ENCODE data around the gene DPP4.
A peak's percentile ranks its signal among the peaks of the same experiment; 100 is the strongest.

DPP4 gene

GRCh38 chr2:161975062-161975812, 98.8 kb downstream of the DPP4 start:
- Histone ChIP-seq H3K4me1 (ENCODE audit: insufficient read depth, low read length) (peaks cover 72% of the 10 kb centered on the region), H3K9ac (ENCODE audit: low read depth, low read length) (peak overlapping the region; percentile 19; the same call in 1 of the 2 replicates), H2AFZ (ENCODE audit: low read depth, low read length) (peak overlapping the region; percentile 62), H3K79me2 (ENCODE audit: insufficient read depth, low read length) (no peaks in the 10 kb centered on the region), H3K9me3 (ENCODE audit: insufficient read depth, low read length, severe bottlenecking) (no peaks in the 10 kb centered on the region), H3K27me3 (ENCODE audit: insufficient read depth, low read length, poor library complexity) (no peaks in the 10 kb centered on the region), H3K36me3 (ENCODE audit: insufficient read depth, low read length) (no peaks in the 10 kb centered on the region), H4K20me1 (ENCODE audit: insufficient read depth, low read length) (no peaks in the 10 kb centered on the region), H3K4me3 (ENCODE audit: low read depth in 1 of 2, low read length in 2 of 2) (no peak overlapping the region; a peak in 1 of 4 replicates), H3K27ac (ENCODE audit: low read length) (peak overlapping the region; percentile 87), H3K4me2 (ENCODE audit: insufficient read depth, low read length) (peak overlapping the region; percentile 24; the same call in 1 of the 2 replicates)
- TF ChIP-seq EZH2 (IDR thresholded peaks at IDR 0.05; ENCODE audit: borderline replicate concordance, low read depth, low read length, severe bottlenecking) (no peak), CTCF (IDR thresholded peaks at IDR 0.05; ENCODE audit: borderline replicate concordance, extremely low read depth, low read length, poor library complexity, severe bottlenecking) (no peak)
- no peak for DNase-seq
- peak; percentile 41 for ATAC-seq (ENCODE audit: insufficient read depth, low read depth)

GRCh38 chr2:161974461-161974860, 99.6 kb downstream of the DPP4 start:
- Histone ChIP-seq H3K9me3 (ENCODE audit: insufficient read depth, low read length, severe bottlenecking) (no peaks in the 10 kb centered on the region), H3K4me1 (ENCODE audit: insufficient read depth, low read length) (peaks cover 64% of the 10 kb centered on the region), H3K27me3 (ENCODE audit: insufficient read depth, low read length, poor library complexity) (no peaks in the 10 kb centered on the region), H2AFZ (ENCODE audit: low read depth, low read length) (no peak overlapping the region; the same call in 1 of the 2 replicates), H3K4me3 (ENCODE audit: low read depth in 1 of 2, low read length in 2 of 2) (no peak overlapping the region), H3K79me2 (ENCODE audit: insufficient read depth, low read length) (no peaks in the 10 kb centered on the region), H3K4me2 (ENCODE audit: insufficient read depth, low read length) (no peak overlapping the region), H3K27ac (ENCODE audit: low read length) (peak overlapping the region; percentile 87), H4K20me1 (ENCODE audit: insufficient read depth, low read length) (no peaks in the 10 kb centered on the region), H3K9ac (ENCODE audit: low read depth, low read length) (no peak overlapping the region), H3K36me3 (ENCODE audit: insufficient read depth, low read length) (no peaks in the 10 kb centered on the region)
- DNase-seq (no peak), ATAC-seq (ENCODE audit: insufficient read depth, low read depth) (no peak)
- no peak for TF ChIP-seq CTCF (IDR thresholded peaks at IDR 0.05; ENCODE audit: borderline replicate concordance, extremely low read depth, low read length, poor library complexity, severe bottlenecking)
- TF ChIP-seq EZH2 (IDR thresholded peaks at IDR 0.05; ENCODE audit: borderline replicate concordance, low read depth, low read length, severe bottlenecking) = no peak

- Histone ChIP-seq H3K4me3 (ENCODE audit: low read depth in 1 of 2, low read length in 2 of 2) (no peak overlapping the region), H3K4me2 (ENCODE audit: insufficient read depth, low read length) (no peak overlapping the region), H3K36me3 (ENCODE audit: insufficient read depth, low read length) (no peaks in the 10 kb centered on the region), H4K20me1 (ENCODE audit: insufficient read depth, low read length) (no peaks in the 10 kb centered on the region), H2AFZ (ENCODE audit: low read depth, low read length) (no peak overlapping the region), H3K27me3 (ENCODE audit: insufficient read depth, low read length, poor library complexity) (no peaks in the 10 kb centered on the region), H3K9ac (ENCODE audit: low read depth, low read length) (no peak overlapping the region), H3K79me2 (ENCODE audit: insufficient read depth, low read length) (no peaks in the 10 kb centered on the region), H3K4me1 (ENCODE audit: insufficient read depth, low read length) (peaks cover 48% of the 10 kb centered on the region), H3K9me3 (ENCODE audit: insufficient read depth, low read length, severe bottlenecking) (no peaks in the 10 kb centered on the region), H3K27ac (ENCODE audit: low read length) (peak overlapping the region; percentile 27; the same call in 1 of the 2 replicates)
- no peak for ATAC-seq (ENCODE audit: insufficient read depth, low read depth)
- TF ChIP-seq CTCF (IDR thresholded peaks at IDR 0.05; ENCODE audit: borderline replicate concordance, extremely low read depth, low read length, poor library complexity, severe bottlenecking) (no peak), EZH2 (IDR thresholded peaks at IDR 0.05; ENCODE audit: borderline replicate concordance, low read depth, low read length, severe bottlenecking) (no peak)
- no peak for DNase-seq
Measured at GRCh38 chr2:161972866-161973265, 101.1 kb downstream of the DPP4 start.

All from DND-41 (cell line).